GM12878 (cell line): ENCODE results near the gene SCUBE3. TPM values are rescaled to one million over a fixed set of nuclear protein-coding genes. Genes with fewer than 3 reads are reported as not detected.
A peak's percentile ranks its signal among the peaks of the same experiment; 100 is the strongest.

Experiments
- ATF7 ChIP-seq: fragments of 450-650 bp; IDR thresholded peaks from 2 replicates; pipeline ENCODE4 v1.6.1; 2016; ENCODE audit warnings: low read depth, mild to moderate bottlenecking
- BACH1 ChIP-seq: fragments of 450-650 bp; IDR thresholded peaks from 2 replicates; pipeline ENCODE4 v1.6.1; 2017; ENCODE audit warnings: mild to moderate bottlenecking, borderline replicate concordance
- CEBPZ ChIP-seq: fragments of 150-350 bp; IDR thresholded peaks from 2 replicates; pipeline ENCODE4 v1.6.1; 2016; ENCODE audit warnings: low read depth, low read length
- EZH2 ChIP-seq: IDR thresholded peaks from 2 replicates; pipeline ENCODE4 v1.6.1; 2012; ENCODE audit warnings: low read depth, mild to moderate bottlenecking, control low read depth, inconsistent platforms, low read length, borderline replicate concordance; ENCODE audit not compliant: control insufficient read depth
- GABPA ChIP-seq: IDR thresholded peaks from 2 replicates; pipeline ENCODE4 v1.6.1; 2014; ENCODE audit warnings: antibody characterized with exemption, low read depth, mild to moderate bottlenecking, inconsistent platforms
- IKZF2 ChIP-seq, 2 experiments: fragments of 450-650 bp; IDR thresholded peaks; 2 replicates each; pipeline ENCODE4 v1.6.1; 2017; ENCODE audit warnings: mild to moderate bottlenecking in 2 of 2, moderate library complexity in 2 of 2
- IRF3 ChIP-seq: fragments of 450-650 bp; IDR thresholded peaks from 2 replicates; pipeline ENCODE4 v1.6.1; 2014; ENCODE audit warnings: mild to moderate bottlenecking
- IRF4 ChIP-seq: IDR thresholded peaks from 2 replicates; pipeline ENCODE4 v1.6.1; 2011; ENCODE audit warnings: low read depth, low read length
- JUNB ChIP-seq: IDR thresholded peaks from 2 replicates; pipeline ENCODE4 v1.6.1; 2016; ENCODE audit warnings: antibody characterized with exemption, mild to moderate bottlenecking
- KAT2A ChIP-seq: conservative IDR thresholded peaks from 2 replicates; pipeline ENCODE4 v1.6.1; 2011; ENCODE audit warnings: low read depth, low read length; ENCODE audit not compliant: control insufficient read depth
- LARP7 ChIP-seq: fragments of 450-650 bp; IDR thresholded peaks from 2 replicates; pipeline ENCODE4 v1.6.1; 2017; ENCODE audit warnings: mild to moderate bottlenecking
- MYB ChIP-seq: fragments of 150-350 bp; IDR thresholded peaks from 2 replicates; pipeline ENCODE4 v1.6.1; 2014; ENCODE audit warnings: mild to moderate bottlenecking, low read depth, low read length, borderline replicate concordance
- NFXL1 ChIP-seq: fragments of 450-650 bp; IDR thresholded peaks from 2 replicates; pipeline ENCODE4 v1.6.1; 2017; ENCODE audit warnings: antibody characterized with exemption, mild to moderate bottlenecking, borderline replicate concordance
- NFYB ChIP-seq: IDR thresholded peaks from 2 replicates; pipeline ENCODE4 v1.6.1; 2011; ENCODE audit warnings: low read depth, mild to moderate bottlenecking, low read length, improper control_type of control experiment, moderate library complexity; ENCODE audit not compliant: insufficient read depth
- NR2C1 ChIP-seq: fragments of 450-650 bp; IDR thresholded peaks from 2 replicates; pipeline ENCODE4 v1.6.1; 2017; ENCODE audit warnings: antibody characterized with exemption, mild to moderate bottlenecking, moderate library complexity
- POLR2AphosphoS2 ChIP-seq: IDR thresholded peaks from 2 replicates; pipeline ENCODE4 v1.6.1; 2011; ENCODE audit warnings: low read depth, mild to moderate bottlenecking, low read length, improper control_type of control experiment, moderate library complexity
- RELA ChIP-seq: fragments of 450-650 bp; IDR thresholded peaks from 2 replicates; pipeline ENCODE4 v1.8.0; 2014; ENCODE audit warnings: borderline replicate concordance; ENCODE audit not compliant: partially characterized antibody
- RFX5 ChIP-seq: IDR thresholded peaks from 2 replicates; pipeline ENCODE4 v1.6.1; 2011; ENCODE audit warnings: low read depth, low read length, improper control_type of control experiment
- SIN3A ChIP-seq: IDR thresholded peaks from 2 replicates; pipeline ENCODE4 v1.6.1; 2012; ENCODE audit warnings: low read depth, low read length, improper control_type of control experiment
- SREBF1 ChIP-seq: IDR thresholded peaks from 2 replicates; pipeline ENCODE4 v1.6.1; 2012; ENCODE audit warnings: mild to moderate bottlenecking, low read length
- SREBF2 ChIP-seq: IDR thresholded peaks from 2 replicates; pipeline ENCODE4 v1.6.1; 2012; ENCODE audit warnings: mild to moderate bottlenecking, low read length
- SRF ChIP-seq, 2 experiments: IDR thresholded peaks; 2 replicates each; pipeline ENCODE4 v1.6.1; 2011; ENCODE audit warnings: low read depth in 2 of 2, low read length in 2 of 2, mild to moderate bottlenecking in 1 of 2, moderate library complexity in 1 of 2
- STAT1 ChIP-seq: fragments of 450-650 bp; conservative IDR thresholded peaks from 2 replicates; pipeline ENCODE4 v1.6.1; 2014; ENCODE audit warnings: antibody characterized with exemption, mild to moderate bottlenecking
- TARDBP ChIP-seq: IDR thresholded peaks from 2 replicates; pipeline ENCODE4 v1.6.1; 2016; ENCODE audit warnings: borderline replicate concordance
- TBL1XR1 ChIP-seq: IDR thresholded peaks from 2 replicates; pipeline ENCODE4 v1.6.1; 2012; ENCODE audit warnings: low read depth, low read length, improper control_type of control experiment
- TCF12 ChIP-seq: IDR thresholded peaks from 2 replicates; pipeline ENCODE4 v1.6.1; 2011; ENCODE audit warnings: low read depth, mild to moderate bottlenecking, low read length
- ZNF24 ChIP-seq: fragments of 450-650 bp; IDR thresholded peaks from 2 replicates; pipeline ENCODE4 v1.6.1; 2017; ENCODE audit warnings: antibody characterized with exemption, mild to moderate bottlenecking
- ZNF384 ChIP-seq: IDR thresholded peaks from 2 replicates; pipeline ENCODE4 v1.6.1; 2012; ENCODE audit warnings: low read depth, mild to moderate bottlenecking, low read length, improper control_type of control experiment, borderline replicate concordance
- ZNF622 ChIP-seq: fragments of 450-650 bp; IDR thresholded peaks from 2 replicates; pipeline ENCODE4 v1.6.1; 2017; ENCODE audit warnings: mild to moderate bottlenecking, inconsistent platforms
- ZZZ3 ChIP-seq: IDR thresholded peaks from 2 replicates; pipeline ENCODE4 v1.6.1; 2011; ENCODE audit warnings: low read depth; ENCODE audit not compliant: control insufficient read depth, insufficient read length
- polyA plus RNA-seq, 11 experiments: library from polyadenylated mRNA; depleted of rRNA in 4 of 11; unstranded in 6 of 11; stranded (reverse) in 5 of 11; fragments of >200 nt; fragmentation: Nextera tagmentation in 4 of 11; fragmentation: Illumina TruSeq in 1 of 11; extraction: Ambion mirVana in 4 of 11; extraction: Trizol in 1 of 11; gene quantifications; 1 replicate in 1 of 11; 2 replicates in 10 of 11; pipeline versions ENCODE4 v1.2.1 to v1.2.3, GENCODE V29; 2011 to 2016; ENCODE audit warnings: inconsistent platforms in 2 of 11, missing spikeins in 2 of 11, low read depth in 1 of 11
- total RNA-seq, 4 experiments: library from RNA; depleted of rRNA in 3 of 4; stranded (reverse); fragments of >200 nt in 3 of 4; fragmentation: Illumina TruSeq in 1 of 4; extraction: Trizol in 1 of 4; gene quantifications; 2 replicates each; pipeline versions ENCODE4 v1.2.1 to v1.2.3, GENCODE V29; 2013 to 2021

The SCUBE3 gene
- total and polyA plus RNA-seq, 10 of the 15 experiments (the other 5 are each of a cell fraction or from before 2014, with no cell fraction given), result under 0.01 to 0.20 (median 0.07) TPM; not detected in 4

GRCh38 chr6:35259194-35259947 lies 45.6 kb downstream of the SCUBE3 start, which contains the start of gene ZNF76 (continued):
- no peak for TF ChIP-seq CEBPZ
- no peak for TF ChIP-seq KAT2A
- no peak for TF ChIP-seq ZNF384
- peak; percentile 84; the same call in 1 of the 2 replicates for TF ChIP-seq STAT1
- TF ChIP-seq ZNF622, result no peak
- peak; percentile 86 for TF ChIP-seq TBL1XR1
- TF ChIP-seq NFYB, result no peak
- TF ChIP-seq BACH1, result 0 out of 2 replicates have a peak, but pooled peaks have one; percentile 48
- 0 out of 2 replicates have a peak, but pooled peaks have one; percentile 23 for TF ChIP-seq TARDBP
- no peak for TF ChIP-seq POLR2AphosphoS2
- TF ChIP-seq SREBF1, result no peak
- TF ChIP-seq RELA, result peak; percentile 19
- TF ChIP-seq ZZZ3, result no peak
- TF ChIP-seq RFX5, result peak; percentile 28; the same call in 1 of the 2 replicates
- no peak for TF ChIP-seq GABPA
- TF ChIP-seq TCF12, result 0 out of 2 replicates have a peak, but pooled peaks have one; percentile 47
- TF ChIP-seq SREBF2, result no peak
- TF ChIP-seq JUNB, result no peak
- TF ChIP-seq IKZF2 (IDR thresholded peaks at IDR 0.05), result peak; percentile 78 to 81
- no peak for TF ChIP-seq EZH2
- peak; percentile 94 for TF ChIP-seq NR2C1
- TF ChIP-seq SRF (IDR thresholded peaks at IDR 0.05; ENCODE audit: low read depth in 2 of 2, low read length in 2 of 2), result peak; percentile 88 to 95
- TF ChIP-seq SIN3A, result peak; percentile 53; the same call in 1 of the 2 replicates
- no peak for TF ChIP-seq IRF3
- peak; percentile 81 for TF ChIP-seq ATF7
- TF ChIP-seq IRF4, result no peak
- 0 out of 2 replicates have a peak, but pooled peaks have one; percentile 35 for TF ChIP-seq ZNF24
- TF ChIP-seq LARP7, result peak; percentile 85
- TF ChIP-seq NFXL1, result no peak
- TF ChIP-seq MYB, result no peak
